Endothelial cell of umbilical vein (primary cell): Measurements from ENCODE around the gene MAP2K1.

Experiments used
- CTCF ChIP-seq, 2 donors: IDR thresholded peaks; 1 replicate in 1 of 2; 2 replicates in 1 of 2; pipeline ENCODE4 v1.5.1; 2011; ENCODE audit warnings: low read length in 2 of 2, mild to moderate bottlenecking in 2 of 2, moderate library complexity in 2 of 2, control low read depth in 1 of 2, inconsistent platforms in 1 of 2, low read depth in 1 of 2; ENCODE audit not compliant: insufficient read depth in 1 of 2; ENCODE audit errors: extremely low read depth in 1 of 2
- MAX ChIP-seq: IDR thresholded peaks from 2 replicates; pipeline ENCODE4 v1.6.1; 2011; ENCODE audit not compliant: insufficient read depth, insufficient read length
- POLR2A ChIP-seq: IDR thresholded peaks from 2 replicates; pipeline ENCODE4 v1.6.1; 2012; ENCODE audit warnings: low read depth, mild to moderate bottlenecking, control low read depth, low read length
- POLR2AphosphoS5 ChIP-seq: IDR thresholded peaks from 2 replicates; pipeline ENCODE4 v1.6.1; 2012; ENCODE audit warnings: low read depth, mild to moderate bottlenecking, control low read depth, low read length, moderate library complexity; ENCODE audit not compliant: insufficient read depth

- no peak for TF ChIP-seq CTCF (IDR thresholded peaks at IDR 0.05; ENCODE audit: extremely low read depth in 1 of 2, insufficient read depth in 1 of 2, low read depth in 1 of 2, low read length in 2 of 2)
- no peak for TF ChIP-seq MAX
- no peak for TF ChIP-seq POLR2A
- no peak for TF ChIP-seq POLR2AphosphoS5
These were observed 30.7 kb upstream of the MAP2K1 start for GRCh38 chr15:66356077-66356358.
